HL-60 (cell line): ENCODE measurements around the gene TRAF5.
"Not testable (repeated sequence)": the region's sequence is repeated elsewhere in the genome, so short reads cannot be mapped to it uniquely, and the experiment has no call there.

Experiments
- DNase-seq, 2 experiments: peaks; one replicate each; pipeline ENCODE4 v3.0.0-alpha.2; 2010 to 2020; ENCODE audit warnings: low read depth in 1 of 2, low spot score in 1 of 2
- H3K27ac ChIP-seq: fragments of 250-450 bp; sonication (Bioruptor Pico); replicated peaks from 2 replicates; pipeline ENCODE4 v1.5.1; 2020; ENCODE audit warnings: mild to moderate bottlenecking, moderate library complexity
- H3K27me3 ChIP-seq: fragments of 250-450 bp; sonication (Bioruptor Pico); 2 replicates; pipeline ENCODE4 v1.5.1; 2021; ENCODE audit warnings: mild to moderate bottlenecking, moderate library complexity; ENCODE audit not compliant: insufficient read depth, poor library complexity, severe bottlenecking
- H3K4me3 ChIP-seq: replicated peaks from 2 replicates; pipeline ENCODE4 v1.5.1; 2011; ENCODE audit warnings: mild to moderate bottlenecking, control low read depth, low read length; ENCODE audit not compliant: insufficient read depth
- GABPA ChIP-seq: IDR thresholded peaks from 2 replicates; pipeline ENCODE4 v1.6.1; 2012; ENCODE audit warnings: low read depth
- POLR2AphosphoS5 ChIP-seq: IDR thresholded peaks from 2 replicates; pipeline ENCODE4 v1.6.1; 2012; ENCODE audit warnings: low read depth
- SPI1 ChIP-seq: IDR thresholded peaks from 2 replicates; pipeline ENCODE4 v1.6.1; 2012; ENCODE audit warnings: low read depth, mild to moderate bottlenecking, borderline replicate concordance
- TF ChIP-seq, protein P1 (sequence below): IDR thresholded peaks from 2 replicates; pipeline ENCODE4 v1.6.1; 2012; ENCODE audit warnings: low read depth; ENCODE audit not compliant: insufficient replicate concordance
- TF ChIP-seq, protein P2 (sequence below): IDR thresholded peaks from one replicate; pipeline ENCODE4 v1.5.1; 2011; ENCODE audit warnings: low read length, control low read depth, inconsistent platforms; ENCODE audit not compliant: insufficient read depth

Gene TRAF5

GRCh38 chr1:211411639-211412038 is 85.0 kb downstream of the TRAF5 start:
- H3K4me3 ChIP-seq: no peak overlapping the region
- H3K27ac ChIP-seq: no peak overlapping the region
- TF ChIP-seq POLR2AphosphoS5: no peak
- no peaks in the 10 kb centered on the region for H3K27me3 ChIP-seq
- DNase-seq: no peak

DNA sequence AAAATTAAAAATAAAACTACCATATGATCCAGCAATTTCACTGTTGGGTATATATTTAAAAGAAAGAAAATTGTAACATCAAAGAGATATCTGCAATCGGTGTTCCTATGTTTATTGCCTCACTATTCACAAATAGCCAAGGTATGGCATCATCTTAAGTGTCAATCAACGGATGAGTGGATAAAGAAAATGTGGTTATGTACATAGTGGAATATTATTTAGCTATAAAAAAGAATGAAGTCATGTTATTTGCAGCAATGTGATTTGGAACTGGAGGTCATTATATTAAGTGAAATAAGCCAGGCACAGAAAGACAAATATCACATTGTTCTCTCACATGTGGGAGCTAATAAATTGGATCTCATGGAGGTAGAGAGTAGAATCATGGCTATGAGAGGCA is 89.1 kb downstream of the TRAF5 start:
- no peak for DNase-seq
- Histone ChIP-seq H3K27me3 (no peaks in the 10 kb centered on the region), H3K27ac (no peak overlapping the region), H3K4me3 (no peak overlapping the region)
- TF ChIP-seq GABPA: no peak
- TF ChIP-seq POLR2AphosphoS5: no peak
- TF ChIP-seq, protein P1, sequence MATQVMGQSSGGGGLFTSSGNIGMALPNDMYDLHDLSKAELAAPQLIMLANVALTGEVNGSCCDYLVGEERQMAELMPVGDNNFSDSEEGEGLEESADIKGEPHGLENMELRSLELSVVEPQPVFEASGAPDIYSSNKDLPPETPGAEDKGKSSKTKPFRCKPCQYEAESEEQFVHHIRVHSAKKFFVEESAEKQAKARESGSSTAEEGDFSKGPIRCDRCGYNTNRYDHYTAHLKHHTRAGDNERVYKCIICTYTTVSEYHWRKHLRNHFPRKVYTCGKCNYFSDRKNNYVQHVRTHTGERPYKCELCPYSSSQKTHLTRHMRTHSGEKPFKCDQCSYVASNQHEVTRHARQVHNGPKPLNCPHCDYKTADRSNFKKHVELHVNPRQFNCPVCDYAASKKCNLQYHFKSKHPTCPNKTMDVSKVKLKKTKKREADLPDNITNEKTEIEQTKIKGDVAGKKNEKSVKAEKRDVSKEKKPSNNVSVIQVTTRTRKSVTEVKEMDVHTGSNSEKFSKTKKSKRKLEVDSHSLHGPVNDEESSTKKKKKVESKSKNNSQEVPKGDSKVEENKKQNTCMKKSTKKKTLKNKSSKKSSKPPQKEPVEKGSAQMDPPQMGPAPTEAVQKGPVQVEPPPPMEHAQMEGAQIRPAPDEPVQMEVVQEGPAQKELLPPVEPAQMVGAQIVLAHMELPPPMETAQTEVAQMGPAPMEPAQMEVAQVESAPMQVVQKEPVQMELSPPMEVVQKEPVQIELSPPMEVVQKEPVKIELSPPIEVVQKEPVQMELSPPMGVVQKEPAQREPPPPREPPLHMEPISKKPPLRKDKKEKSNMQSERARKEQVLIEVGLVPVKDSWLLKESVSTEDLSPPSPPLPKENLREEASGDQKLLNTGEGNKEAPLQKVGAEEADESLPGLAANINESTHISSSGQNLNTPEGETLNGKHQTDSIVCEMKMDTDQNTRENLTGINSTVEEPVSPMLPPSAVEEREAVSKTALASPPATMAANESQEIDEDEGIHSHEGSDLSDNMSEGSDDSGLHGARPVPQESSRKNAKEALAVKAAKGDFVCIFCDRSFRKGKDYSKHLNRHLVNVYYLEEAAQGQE: no peak
- TF ChIP-seq, protein P2, sequence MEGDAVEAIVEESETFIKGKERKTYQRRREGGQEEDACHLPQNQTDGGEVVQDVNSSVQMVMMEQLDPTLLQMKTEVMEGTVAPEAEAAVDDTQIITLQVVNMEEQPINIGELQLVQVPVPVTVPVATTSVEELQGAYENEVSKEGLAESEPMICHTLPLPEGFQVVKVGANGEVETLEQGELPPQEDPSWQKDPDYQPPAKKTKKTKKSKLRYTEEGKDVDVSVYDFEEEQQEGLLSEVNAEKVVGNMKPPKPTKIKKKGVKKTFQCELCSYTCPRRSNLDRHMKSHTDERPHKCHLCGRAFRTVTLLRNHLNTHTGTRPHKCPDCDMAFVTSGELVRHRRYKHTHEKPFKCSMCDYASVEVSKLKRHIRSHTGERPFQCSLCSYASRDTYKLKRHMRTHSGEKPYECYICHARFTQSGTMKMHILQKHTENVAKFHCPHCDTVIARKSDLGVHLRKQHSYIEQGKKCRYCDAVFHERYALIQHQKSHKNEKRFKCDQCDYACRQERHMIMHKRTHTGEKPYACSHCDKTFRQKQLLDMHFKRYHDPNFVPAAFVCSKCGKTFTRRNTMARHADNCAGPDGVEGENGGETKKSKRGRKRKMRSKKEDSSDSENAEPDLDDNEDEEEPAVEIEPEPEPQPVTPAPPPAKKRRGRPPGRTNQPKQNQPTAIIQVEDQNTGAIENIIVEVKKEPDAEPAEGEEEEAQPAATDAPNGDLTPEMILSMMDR: no peak
- TF ChIP-seq SPI1: no peak

DNA sequence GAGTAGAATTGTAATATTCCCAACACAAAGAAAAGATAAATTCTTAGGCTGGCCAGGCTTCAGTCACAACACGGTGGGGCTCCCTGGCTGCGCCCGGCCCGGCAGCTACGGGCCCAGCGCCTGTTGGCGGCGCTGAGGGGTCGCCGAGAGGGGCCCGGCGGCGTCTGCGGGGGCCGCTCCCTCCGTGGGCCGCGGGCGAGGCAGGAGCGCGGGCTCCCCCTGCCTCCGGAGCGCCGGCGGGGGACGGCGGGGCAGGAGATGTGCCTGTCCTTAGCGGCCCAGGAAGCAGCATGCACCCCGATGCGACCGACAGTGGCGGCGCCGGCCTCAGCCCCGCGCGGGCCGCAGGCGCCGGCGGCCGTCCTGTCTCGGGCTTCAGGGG is 89.6 kb downstream of the TRAF5 start:
- H3K4me3 ChIP-seq: peak overlapping the region; percentile 26
- not testable (repeated sequence) for H3K27me3 ChIP-seq, H3K27ac ChIP-seq
- DNase-seq: peak in 1 of 2 experiments; percentile 11

DNA sequence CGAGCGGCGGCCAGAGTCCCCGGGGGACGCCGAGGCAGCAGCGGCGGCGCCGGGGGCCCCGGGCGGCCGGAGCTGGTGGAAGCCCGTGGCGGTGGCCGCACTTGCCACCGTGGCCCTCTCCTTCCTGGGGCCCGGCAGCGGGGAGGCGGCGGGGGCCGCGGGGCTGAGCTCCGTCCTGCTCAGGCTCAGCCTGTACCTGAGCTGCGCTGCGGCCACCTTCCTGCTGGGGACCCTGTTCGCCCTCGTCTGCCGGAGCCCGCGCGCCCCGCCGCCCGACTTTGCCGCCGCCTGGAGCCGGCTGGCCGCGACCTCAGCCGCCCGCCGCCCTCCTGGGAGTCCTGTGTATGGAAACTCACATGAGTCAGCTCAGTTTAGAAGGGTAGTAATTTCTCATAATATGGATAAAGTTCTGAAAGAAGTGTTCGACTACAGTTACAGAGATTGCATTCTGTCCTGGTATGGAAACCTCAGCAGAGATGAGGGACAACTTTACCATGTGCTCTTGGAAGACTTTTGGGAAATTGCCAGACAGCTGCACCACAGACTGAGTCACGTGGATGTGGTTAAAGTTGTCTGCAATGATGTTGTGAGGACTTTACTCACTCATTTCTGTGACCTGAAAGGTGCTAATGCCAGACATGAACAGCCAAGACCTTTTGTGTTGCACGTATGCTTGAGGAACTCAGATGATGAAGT is 90.1 kb downstream of the TRAF5 start:
- H3K4me3 ChIP-seq: peak overlapping the region; percentile 26
- H3K27ac ChIP-seq, H3K27me3 ChIP-seq: not testable (repeated sequence)
- peak in 1 of 2 experiments; percentile 58 for DNase-seq

GRCh38 chr1:211420389-211420788 is 93.8 kb downstream of the TRAF5 start:
- TF ChIP-seq, protein P1: no peak
- TF ChIP-seq POLR2AphosphoS5 (no peak), GABPA (no peak), SPI1 (no peak)
- TF ChIP-seq, protein P2: no peak
- no peak for DNase-seq
- no peak overlapping the region for H3K4me3 ChIP-seq
- H3K27ac ChIP-seq: no peak overlapping the region
- H3K27me3 ChIP-seq: no peaks in the 10 kb centered on the region
